Neural cell (in vitro differentiated cells): ENCODE data around the gene EXOC4. TPM values are rescaled to one million over a fixed set of nuclear protein-coding genes. Genes with fewer than 3 reads are reported as not detected.

Source experiments
- H2AFZ ChIP-seq: fragments of 200-600, 300-800 bp; sonication (generic), shearing (Covaris generic); 2 replicates; pipeline ENCODE4 v1.6.0; 2014; ENCODE audit warnings: low read depth, mild to moderate bottlenecking, antibody characterized with exemption, low read length, moderate library complexity
- H3F3A ChIP-seq: fragments of 200-600 bp; shearing (Covaris generic); 2 replicates; pipeline ENCODE4 v1.6.1; 2016; ENCODE audit warnings: mild to moderate bottlenecking, moderate library complexity, mixed read lengths, antibody characterized with exemption, low read length; ENCODE audit not compliant: insufficient read depth, poor library complexity, severe bottlenecking
- H3K27ac ChIP-seq: fragments of 200-600, 300-800 bp; sonication (generic), shearing (Covaris generic); 2 replicates; pipeline ENCODE4 v1.5.1; 2014; ENCODE audit warnings: mild to moderate bottlenecking, low read length, moderate library complexity
- H3K27me3 ChIP-seq: fragments of 300-800, 200-600 bp; sonication (generic), shearing (Covaris generic); 2 replicates; pipeline ENCODE4 v1.6.0; 2014; ENCODE audit warnings: mild to moderate bottlenecking, low read depth, low read length, moderate library complexity; ENCODE audit not compliant: insufficient read depth
- H3K36me3 ChIP-seq: fragments of 300-800, 200-600 bp; sonication (generic), shearing (Covaris generic); 2 replicates; pipeline ENCODE4 v1.5.1; 2014; ENCODE audit warnings: mild to moderate bottlenecking, antibody characterized with exemption, low read length, moderate library complexity; ENCODE audit not compliant: insufficient read depth
- H3K4me2 ChIP-seq: fragments of 300-800, 200-600 bp; sonication (generic), shearing (Covaris generic); 2 replicates; pipeline ENCODE4 v1.6.0; 2014; ENCODE audit warnings: mild to moderate bottlenecking, low read length
- H3K4me3 ChIP-seq: fragments of 300-800, 200-600 bp; sonication (generic), shearing (Covaris generic); 2 replicates; pipeline ENCODE4 v1.5.1; 2014; ENCODE audit warnings: mild to moderate bottlenecking, low read length, moderate library complexity
- H3K79me2 ChIP-seq: fragments of 200-600 bp; shearing (Covaris generic); replicated peaks from 2 replicates; pipeline ENCODE4 v1.6.0; 2014; ENCODE audit warnings: mild to moderate bottlenecking, low read length, moderate library complexity; ENCODE audit not compliant: insufficient read depth
- H3K9ac ChIP-seq: fragments of 300-800, 200-600 bp; sonication (generic), shearing (Covaris generic); 2 replicates; pipeline ENCODE4 v1.6.1; 2016; ENCODE audit warnings: mild to moderate bottlenecking, low read length, mixed read lengths
- H3K9me2 ChIP-seq: fragments of 200-600 bp; shearing (Covaris generic); 2 replicates; pipeline ENCODE4 v1.6.1; 2016; ENCODE audit warnings: mild to moderate bottlenecking, low read length, mixed read lengths; ENCODE audit not compliant: insufficient read depth
- H3K9me3 ChIP-seq: fragments of 200-600, 300-800 bp; sonication (generic), shearing (Covaris generic); 2 replicates; pipeline ENCODE4 v1.6.1; 2016; ENCODE audit warnings: mild to moderate bottlenecking, mixed run types, low read length, moderate library complexity, mixed read lengths
- H4K20me1 ChIP-seq: fragments of 200-600 bp; shearing (Covaris generic); 2 replicates; pipeline ENCODE4 v1.6.1; 2016; ENCODE audit warnings: mild to moderate bottlenecking, mixed run types; ENCODE audit not compliant: insufficient read depth
- CTCF ChIP-seq: fragments of 450-650 bp; IDR thresholded peaks from 2 replicates; pipeline ENCODE4 v1.5.1; 2014; ENCODE audit warnings: antibody characterized with exemption, mild to moderate bottlenecking, moderate library complexity; ENCODE audit not compliant: poor library complexity, severe bottlenecking
- EP300 ChIP-seq: fragments of 450-650 bp; conservative IDR thresholded peaks from 2 replicates; pipeline ENCODE4 v1.6.1; 2014; ENCODE audit warnings: antibody characterized with exemption, mild to moderate bottlenecking, moderate library complexity; ENCODE audit not compliant: poor library complexity, severe bottlenecking
- EZH2 ChIP-seq: fragments of 200-600, 300-800 bp; shearing (Covaris generic), sonication (generic); IDR thresholded peaks from 2 replicates; pipeline ENCODE4 v1.6.1; 2014; ENCODE audit warnings: antibody characterized with exemption, low read length, borderline replicate concordance, mild to moderate bottlenecking; ENCODE audit not compliant: insufficient read depth, poor library complexity, severe bottlenecking
- MXI1 ChIP-seq: fragments of 450-650 bp; conservative IDR thresholded peaks from 2 replicates; pipeline ENCODE4 v1.6.1; 2014; ENCODE audit warnings: antibody characterized with exemption, mild to moderate bottlenecking; ENCODE audit not compliant: poor library complexity, severe bottlenecking
- POLR2AphosphoS5 ChIP-seq: IDR thresholded peaks from 2 replicates; pipeline ENCODE4 v1.6.1; 2012
- RAD21 ChIP-seq: fragments of 450-650 bp; conservative IDR thresholded peaks from 2 replicates; pipeline ENCODE4 v1.6.1; 2014; ENCODE audit warnings: antibody characterized with exemption, mild to moderate bottlenecking, moderate library complexity
- REST ChIP-seq: IDR thresholded peaks from 2 replicates; pipeline ENCODE4 v1.6.1; 2012; ENCODE audit warnings: borderline replicate concordance
- SMC3 ChIP-seq: fragments of 450-650 bp; conservative IDR thresholded peaks from 2 replicates; pipeline ENCODE4 v1.6.1; 2014; ENCODE audit warnings: antibody characterized with exemption, mild to moderate bottlenecking, moderate library complexity; ENCODE audit not compliant: poor library complexity
- TAF1 ChIP-seq: IDR thresholded peaks from 2 replicates; pipeline ENCODE4 v1.6.1; 2012; ENCODE audit warnings: low read depth
- polyA plus RNA-seq: library from polyadenylated mRNA; depleted of rRNA; stranded (reverse); fragments of >200 nt; gene quantifications from 2 replicates; pipeline ENCODE4 v1.2.3, GENCODE V29; 2014

The EXOC4 gene
- polyA plus RNA-seq, 1 donor from 2014 or later, result 36.5 TPM

- peak overlapping the region; percentile 71 for H3K27ac ChIP-seq
- no peaks in the 10 kb centered on the region for H3K9me3 ChIP-seq
- H3K4me2 ChIP-seq, result no peak overlapping the region
- H3K79me2 ChIP-seq, result no peaks in the 10 kb centered on the region
- H4K20me1 ChIP-seq, result no peaks in the 10 kb centered on the region
- H3K9me2 ChIP-seq, result no peaks in the 10 kb centered on the region
- TF ChIP-seq CTCF, result no peak
- TF ChIP-seq REST, result no peak
- no peak for TF ChIP-seq RAD21
- no peak for TF ChIP-seq MXI1
- no peak for TF ChIP-seq POLR2AphosphoS5
- TF ChIP-seq EP300, result no peak
- no peak for TF ChIP-seq EZH2
- TF ChIP-seq SMC3, result no peak
- no peak for TF ChIP-seq TAF1
- no peaks in the 10 kb centered on the region for H3K36me3 ChIP-seq
- no peak overlapping the region for H3K9ac ChIP-seq
- no peak overlapping the region for H2AFZ ChIP-seq
- H3F3A ChIP-seq, result no peaks in the 10 kb centered on the region
- H3K4me3 ChIP-seq, result no peak overlapping the region
- H3K27me3 ChIP-seq, result no peaks in the 10 kb centered on the region
These were observed 605.4 kb downstream of the EXOC4 start for GRCh38 chr7:133858311-133858710.

- peak overlapping the region; percentile 14 for H3K4me3 ChIP-seq
- TF ChIP-seq EZH2, result no peak
- TF ChIP-seq REST, result peak; percentile 75
- peak; percentile 82 for TF ChIP-seq POLR2AphosphoS5
- no peak for TF ChIP-seq TAF1
- peak; percentile 31 for TF ChIP-seq SMC3
- TF ChIP-seq RAD21, result no peak
- TF ChIP-seq EP300, result peak; percentile 82
- TF ChIP-seq CTCF, result no peak
- no peak for TF ChIP-seq MXI1
- H3K9ac ChIP-seq, result no peak overlapping the region
- H4K20me1 ChIP-seq, result no peaks in the 10 kb centered on the region
- no peaks in the 10 kb centered on the region for H3K9me3 ChIP-seq
- no peaks in the 10 kb centered on the region for H3K79me2 ChIP-seq
- no peaks in the 10 kb centered on the region for H3K36me3 ChIP-seq
- peak overlapping the region; percentile 71 for H3K27ac ChIP-seq
- H3K27me3 ChIP-seq, result no peaks in the 10 kb centered on the region
- no peak overlapping the region for H2AFZ ChIP-seq
- H3K4me2 ChIP-seq, result no peak overlapping the region
- H3K9me2 ChIP-seq, result no peaks in the 10 kb centered on the region
- no peaks in the 10 kb centered on the region for H3F3A ChIP-seq
These were observed 606.4 kb downstream of the EXOC4 start for GRCh38 chr7:133859231-133859630.
